HepG2 (cell line): ENCODE results near the gene UGCG. TPM values are rescaled to one million over a fixed set of nuclear protein-coding genes. Genes with fewer than 3 reads are reported as not detected.

Source experiments
- CREB1 ChIP-seq, 2 experiments: fragments of 450-650 bp in 1 of 2; IDR thresholded peaks; 2 replicates each; pipeline ENCODE4 v1.6.1; 2016 to 2017; ENCODE audit warnings: control low read depth in 1 of 2, mild to moderate bottlenecking in 1 of 2, missing compliant biosample characterization in 1 of 2, missing genetic modification characterization in 1 of 2
- GFI1 ChIP-seq: sonication (generic); formaldehyde crosslinking; IDR thresholded peaks from 2 replicates; pipeline ENCODE4 v1.5.0; 2020; ENCODE audit warnings: missing genetic modification reagents, mild to moderate bottlenecking, borderline replicate concordance
- HNF4G ChIP-seq, 2 experiments: sonication (generic) in 1 of 2; formaldehyde crosslinking in 1 of 2; IDR thresholded peaks; 2 replicates each; pipeline versions ENCODE4 v1.4.0 to v1.6.1; 2011 to 2020; ENCODE audit warnings: borderline replicate concordance in 2 of 2, low read depth in 2 of 2, mild to moderate bottlenecking in 2 of 2, low read length in 1 of 2, missing genetic modification reagents in 1 of 2, moderate library complexity in 1 of 2
- JARID2 ChIP-seq: sonication (generic); formaldehyde crosslinking; IDR thresholded peaks from 2 replicates; pipeline ENCODE4 v1.8.1; 2023; ENCODE audit warnings: missing genetic modification reagents, inconsistent platforms; ENCODE audit not compliant: insufficient replicate concordance
- MLLT10 ChIP-seq: sonication (generic); formaldehyde crosslinking; IDR thresholded peaks from 2 replicates; pipeline ENCODE4 v1.4.0; 2020; ENCODE audit warnings: missing genetic modification reagents
- NCOA5 ChIP-seq: sonication (generic); formaldehyde crosslinking; IDR thresholded peaks from 2 replicates; pipeline ENCODE4 v1.4.0; 2020; ENCODE audit warnings: missing genetic modification reagents
- NFIC ChIP-seq: IDR thresholded peaks from 2 replicates; pipeline ENCODE4 v1.6.1; 2012; ENCODE audit warnings: mild to moderate bottlenecking, low read length, inconsistent platforms
- PLRG1 ChIP-seq: fragments of 450-650 bp; conservative IDR thresholded peaks from 2 replicates; pipeline ENCODE4 v1.6.1; 2016
- RAD51 ChIP-seq: fragments of 450-650 bp; IDR thresholded peaks from 2 replicates; pipeline ENCODE4 v1.6.1; 2016; ENCODE audit warnings: borderline replicate concordance
- ZFY ChIP-seq: sonication (generic); formaldehyde crosslinking; IDR thresholded peaks from 2 replicates; pipeline ENCODE4 v1.4.0; 2020; ENCODE audit warnings: missing genetic modification reagents
- ZNF30 ChIP-seq: sonication (generic); formaldehyde crosslinking; IDR thresholded peaks from 2 replicates; pipeline ENCODE4 v1.5.0; 2020; ENCODE audit warnings: mild to moderate bottlenecking, missing genetic modification reagents
- ZNF432 ChIP-seq: sonication (generic); formaldehyde crosslinking; IDR thresholded peaks from 2 replicates; pipeline ENCODE4 v1.5.0; 2020; ENCODE audit warnings: missing genetic modification reagents, mild to moderate bottlenecking, borderline replicate concordance
- ZNF446 ChIP-seq: sonication (generic); formaldehyde crosslinking; IDR thresholded peaks from 2 replicates; pipeline ENCODE4 v1.5.0; 2020; ENCODE audit warnings: mild to moderate bottlenecking, missing genetic modification reagents
- ZNF619 ChIP-seq: sonication (generic); formaldehyde crosslinking; IDR thresholded peaks from 2 replicates; pipeline ENCODE4 v1.4.0; 2020; ENCODE audit warnings: mild to moderate bottlenecking, missing genetic modification reagents
- polyA plus RNA-seq, 8 experiments: library from polyadenylated mRNA; depleted of rRNA in 3 of 8; stranded (reverse) in 7 of 8; unstranded in 1 of 8; fragments of >200 nt; fragmentation: Illumina TruSeq in 4 of 8; extraction: Trizol in 4 of 8; gene quantifications; 2 replicates each; pipeline versions ENCODE4 v1.2.1 to v1.2.3, GENCODE V29; 2011 to 2016; ENCODE audit warnings: low read depth in 4 of 8, missing spikeins in 1 of 8, mixed read lengths in 1 of 8; ENCODE audit not compliant: insufficient read depth in 1 of 8
- total RNA-seq, 5 experiments: library from RNA; depleted of rRNA; stranded (reverse); fragments of >200 nt; fragmentation: Illumina TruSeq; extraction: Trizol; gene quantifications; 2 replicates each; pipeline ENCODE4 v1.2.3, GENCODE V29; 2016; ENCODE audit warnings: low read depth in 1 of 5
- TF ChIP-seq, protein P1 (sequence below): sonication (generic); formaldehyde crosslinking; IDR thresholded peaks from 2 replicates; pipeline ENCODE4 v1.5.0; 2020; ENCODE audit warnings: missing genetic modification reagents
- TF ChIP-seq, protein P2 (sequence below): sonication (generic); formaldehyde crosslinking; IDR thresholded peaks from 2 replicates; pipeline ENCODE4 v1.5.1; 2020; ENCODE audit warnings: mild to moderate bottlenecking, moderate library complexity, missing genetic modification reagents
- TF ChIP-seq, protein P3 (sequence below): sonication (generic); formaldehyde crosslinking; IDR thresholded peaks from 2 replicates; pipeline ENCODE4 v1.5.1; 2020; ENCODE audit warnings: missing genetic modification reagents, mild to moderate bottlenecking, borderline replicate concordance
- TF ChIP-seq, protein P4 (sequence below): sonication (generic); formaldehyde crosslinking; IDR thresholded peaks from 2 replicates; pipeline ENCODE4 v1.8.1; 2023; ENCODE audit warnings: missing genetic modification reagents, inconsistent platforms, borderline replicate concordance
- TF ChIP-seq, protein P5 (sequence below): sonication (generic); formaldehyde crosslinking; IDR thresholded peaks from 2 replicates; pipeline ENCODE4 v1.8.1; 2023; ENCODE audit warnings: mild to moderate bottlenecking, inconsistent platforms, moderate library complexity, missing genetic modification reagents, borderline replicate concordance
- TF ChIP-seq, protein P6 (sequence below): sonication (generic); formaldehyde crosslinking; IDR thresholded peaks from 2 replicates; pipeline ENCODE4 v1.4.0; 2020; ENCODE audit warnings: mild to moderate bottlenecking, low read depth, missing genetic modification reagents

Gene UGCG
- total and polyA plus RNA-seq, 2 of the 13 experiments (the other 11 are each of a cell fraction or from before 2014, with no cell fraction given), result 10.5 to 13.9 TPM

DNA sequence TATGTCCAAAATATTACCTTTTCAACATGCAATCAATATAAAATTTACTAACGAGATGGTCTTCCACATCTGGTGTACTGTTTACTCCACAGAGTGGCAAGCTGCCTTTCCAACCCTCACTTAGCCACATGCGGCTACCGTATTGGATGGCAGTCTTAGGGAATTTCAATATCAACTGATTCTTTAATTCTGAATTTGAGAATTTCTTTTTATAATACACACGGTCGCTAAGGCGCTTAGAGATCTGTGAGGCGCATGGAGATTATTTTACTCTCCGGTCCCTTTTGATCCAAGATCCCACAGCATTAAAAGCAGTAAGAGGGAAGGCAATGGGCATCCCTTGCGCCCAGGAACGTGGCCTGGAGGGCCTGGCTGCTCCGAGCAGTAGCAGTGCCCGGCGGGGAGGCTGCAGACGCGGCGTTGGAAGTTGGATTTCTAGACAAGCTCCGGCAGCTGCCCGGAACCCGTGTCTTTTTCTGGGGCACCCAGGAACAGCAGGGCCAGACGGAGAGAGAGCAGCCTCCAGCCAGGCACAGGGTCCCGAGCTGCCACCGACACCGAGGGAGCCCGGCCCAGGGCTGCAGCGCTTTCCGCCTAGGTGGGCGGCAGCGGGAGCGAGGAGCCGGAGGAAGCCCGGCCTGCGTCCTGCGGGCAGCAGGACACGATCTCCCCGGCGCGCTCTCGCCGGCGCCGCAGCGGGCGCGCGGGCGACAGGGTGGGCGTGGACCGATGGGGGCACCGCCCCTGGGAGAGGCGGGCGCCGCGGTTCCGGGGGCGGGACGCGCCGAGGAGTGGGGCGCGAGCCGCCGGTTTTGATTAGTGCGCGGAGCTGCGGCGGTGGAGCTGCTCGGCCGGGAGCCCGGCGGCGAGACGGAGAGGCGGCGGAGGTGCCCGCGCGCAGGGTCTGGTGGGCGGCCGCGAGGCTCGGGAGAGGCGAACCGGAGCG lies at the start of gene UGCG (continued):
- TF ChIP-seq ZNF619 (peak; percentile 38; the same call in 1 of the 2 replicates), MLLT10 (no peak), RAD51 (no peak), ZNF432 (no peak), CREB1 (IDR thresholded peaks at IDR 0.05) (no peak; the same call in 1 of the 2 replicates), CREB1 (CRISPR knock-in tag; IDR thresholded peaks at IDR 0.05) (no peak), NFIC (no peak), ZNF446 (CRISPR knock-in tag) (no peak), GFI1 (peak; percentile 61; the same call in 1 of the 2 replicates), NCOA5 (CRISPR knock-in tag) (no peak), JARID2 (CRISPR knock-in tag) (no peak), ZNF30 (no peak), ZFY (peak; percentile 88), PLRG1 (no peak), HNF4G (IDR thresholded peaks at IDR 0.05; ENCODE audit: borderline replicate concordance, low read depth, low read length) (no peak), HNF4G (CRISPR knock-in tag; IDR thresholded peaks at IDR 0.05; ENCODE audit: borderline replicate concordance, low read depth) (peak; percentile 22; the same call in 1 of the 2 replicates)
- TF ChIP-seq, protein P1, sequence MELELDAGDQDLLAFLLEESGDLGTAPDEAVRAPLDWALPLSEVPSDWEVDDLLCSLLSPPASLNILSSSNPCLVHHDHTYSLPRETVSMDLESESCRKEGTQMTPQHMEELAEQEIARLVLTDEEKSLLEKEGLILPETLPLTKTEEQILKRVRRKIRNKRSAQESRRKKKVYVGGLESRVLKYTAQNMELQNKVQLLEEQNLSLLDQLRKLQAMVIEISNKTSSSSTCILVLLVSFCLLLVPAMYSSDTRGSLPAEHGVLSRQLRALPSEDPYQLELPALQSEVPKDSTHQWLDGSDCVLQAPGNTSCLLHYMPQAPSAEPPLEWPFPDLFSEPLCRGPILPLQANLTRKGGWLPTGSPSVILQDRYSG, result no peak
- TF ChIP-seq, protein P2, sequence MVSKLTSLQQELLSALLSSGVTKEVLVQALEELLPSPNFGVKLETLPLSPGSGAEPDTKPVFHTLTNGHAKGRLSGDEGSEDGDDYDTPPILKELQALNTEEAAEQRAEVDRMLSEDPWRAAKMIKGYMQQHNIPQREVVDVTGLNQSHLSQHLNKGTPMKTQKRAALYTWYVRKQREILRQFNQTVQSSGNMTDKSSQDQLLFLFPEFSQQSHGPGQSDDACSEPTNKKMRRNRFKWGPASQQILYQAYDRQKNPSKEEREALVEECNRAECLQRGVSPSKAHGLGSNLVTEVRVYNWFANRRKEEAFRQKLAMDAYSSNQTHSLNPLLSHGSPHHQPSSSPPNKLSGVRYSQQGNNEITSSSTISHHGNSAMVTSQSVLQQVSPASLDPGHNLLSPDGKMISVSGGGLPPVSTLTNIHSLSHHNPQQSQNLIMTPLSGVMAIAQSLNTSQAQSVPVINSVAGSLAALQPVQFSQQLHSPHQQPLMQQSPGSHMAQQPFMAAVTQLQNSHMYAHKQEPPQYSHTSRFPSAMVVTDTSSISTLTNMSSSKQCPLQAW (CRISPR knock-in tag), result no peak
- TF ChIP-seq, protein P3, sequence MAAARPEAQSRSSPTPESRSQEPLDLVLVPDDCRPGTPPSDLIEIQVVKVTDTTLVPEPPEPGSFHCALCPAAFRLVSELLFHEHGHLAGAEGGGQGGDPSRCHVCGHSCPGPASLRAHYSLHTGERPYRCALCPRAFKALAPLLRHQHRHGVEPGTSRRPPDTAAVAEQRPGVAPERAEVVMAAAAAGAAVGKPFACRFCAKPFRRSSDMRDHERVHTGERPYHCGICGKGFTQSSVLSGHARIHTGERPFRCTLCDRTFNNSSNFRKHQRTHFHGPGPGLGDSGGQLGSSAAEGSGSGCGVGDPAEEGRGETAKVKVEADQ (CRISPR knock-in tag), result no peak
- TF ChIP-seq, protein P4, sequence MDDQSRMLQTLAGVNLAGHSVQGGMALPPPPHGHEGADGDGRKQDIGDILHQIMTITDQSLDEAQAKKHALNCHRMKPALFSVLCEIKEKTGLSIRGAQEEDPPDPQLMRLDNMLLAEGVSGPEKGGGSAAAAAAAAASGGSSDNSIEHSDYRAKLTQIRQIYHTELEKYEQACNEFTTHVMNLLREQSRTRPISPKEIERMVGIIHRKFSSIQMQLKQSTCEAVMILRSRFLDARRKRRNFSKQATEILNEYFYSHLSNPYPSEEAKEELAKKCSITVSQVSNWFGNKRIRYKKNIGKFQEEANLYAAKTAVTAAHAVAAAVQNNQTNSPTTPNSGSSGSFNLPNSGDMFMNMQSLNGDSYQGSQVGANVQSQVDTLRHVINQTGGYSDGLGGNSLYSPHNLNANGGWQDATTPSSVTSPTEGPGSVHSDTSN (CRISPR knock-in tag), result peak; percentile 72; the same call in 1 of the 2 replicates
- TF ChIP-seq, protein P5, sequence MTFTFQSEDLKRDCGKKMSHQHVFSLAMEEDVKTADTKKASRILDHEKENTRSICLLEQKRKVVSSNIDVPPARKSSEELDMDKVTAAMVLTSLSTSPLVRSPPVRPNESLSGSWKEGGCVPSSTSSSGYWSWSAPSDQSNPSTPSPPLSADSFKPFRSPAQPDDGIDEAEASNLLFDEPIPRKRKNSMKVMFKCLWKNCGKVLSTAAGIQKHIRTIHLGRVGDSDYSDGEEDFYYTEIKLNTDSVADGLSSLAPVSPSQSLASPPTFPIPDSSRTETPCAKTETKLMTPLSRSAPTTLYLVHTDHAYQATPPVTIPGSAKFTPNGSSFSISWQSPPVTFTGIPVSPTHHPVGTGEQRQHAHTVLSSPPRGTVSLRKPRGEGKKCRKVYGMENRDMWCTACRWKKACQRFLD (CRISPR knock-in tag), result peak; percentile 85; the same call in 1 of the 2 replicates
- TF ChIP-seq, protein P6, sequence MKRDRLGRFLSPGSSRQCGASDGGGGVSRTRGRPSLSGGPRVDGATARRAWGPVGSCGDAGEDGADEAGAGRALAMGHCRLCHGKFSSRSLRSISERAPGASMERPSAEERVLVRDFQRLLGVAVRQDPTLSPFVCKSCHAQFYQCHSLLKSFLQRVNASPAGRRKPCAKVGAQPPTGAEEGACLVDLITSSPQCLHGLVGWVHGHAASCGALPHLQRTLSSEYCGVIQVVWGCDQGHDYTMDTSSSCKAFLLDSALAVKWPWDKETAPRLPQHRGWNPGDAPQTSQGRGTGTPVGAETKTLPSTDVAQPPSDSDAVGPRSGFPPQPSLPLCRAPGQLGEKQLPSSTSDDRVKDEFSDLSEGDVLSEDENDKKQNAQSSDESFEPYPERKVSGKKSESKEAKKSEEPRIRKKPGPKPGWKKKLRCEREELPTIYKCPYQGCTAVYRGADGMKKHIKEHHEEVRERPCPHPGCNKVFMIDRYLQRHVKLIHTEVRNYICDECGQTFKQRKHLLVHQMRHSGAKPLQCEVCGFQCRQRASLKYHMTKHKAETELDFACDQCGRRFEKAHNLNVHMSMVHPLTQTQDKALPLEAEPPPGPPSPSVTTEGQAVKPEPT (CRISPR knock-in tag), result peak; percentile 60; the same call in 1 of the 2 replicates
